ENCODE results near the gene ILKAP. TPM values are rescaled to one million over a fixed set of nuclear protein-coding genes. Genes with fewer than 3 reads are reported as not detected.

ILKAP gene
- total RNA-seq, 1 donor from 2014 or later, result 34.1 TPM

GRCh38 chr2:238160206-238161129 lies 43.0 kb downstream of the ILKAP start:
- peak; percentile 32 for TF ChIP-seq CTCF (IDR thresholded peaks at IDR 0.05)
- Mint-ChIP-seq H3K4me1 (ENCODE audit: unreplicated experiment) (peaks cover 12% of the 10 kb centered on the region), H3K9me3 (ENCODE audit: unreplicated experiment) (no peaks in the 10 kb centered on the region), H3K27ac (ENCODE audit: unreplicated experiment) (no peak overlapping the region), H3K36me3 (ENCODE audit: unreplicated experiment) (no peaks in the 10 kb centered on the region), H3K27me3 (ENCODE audit: unreplicated experiment) (no peaks in the 10 kb centered on the region), H3K4me3 (ENCODE audit: unreplicated experiment) (no peak overlapping the region)
- no peak for DNase-seq (ENCODE audit: extremely low spot score, unreplicated experiment)

- Mint-ChIP-seq H3K4me1 (ENCODE audit: unreplicated experiment) (peaks cover 9% of the 10 kb centered on the region), H3K27ac (ENCODE audit: unreplicated experiment) (no peak overlapping the region), H3K27me3 (ENCODE audit: unreplicated experiment) (no peaks in the 10 kb centered on the region), H3K36me3 (ENCODE audit: unreplicated experiment) (no peaks in the 10 kb centered on the region), H3K9me3 (ENCODE audit: unreplicated experiment) (no peaks in the 10 kb centered on the region), H3K4me3 (ENCODE audit: unreplicated experiment) (peak overlapping the region; percentile 38)
- TF ChIP-seq CTCF (IDR thresholded peaks at IDR 0.05), result no peak
- no peak for DNase-seq (ENCODE audit: extremely low spot score, unreplicated experiment)
These were observed 43.8 kb downstream of the ILKAP start for GRCh38 chr2:238159661-238160205.

- Mint-ChIP-seq H3K9me3 (ENCODE audit: unreplicated experiment) (peaks cover 2% of the 10 kb centered on the region), H3K36me3 (ENCODE audit: unreplicated experiment) (no peaks in the 10 kb centered on the region), H3K4me3 (ENCODE audit: unreplicated experiment) (no peak overlapping the region), H3K4me1 (ENCODE audit: unreplicated experiment) (peaks cover 9% of the 10 kb centered on the region), H3K27me3 (ENCODE audit: unreplicated experiment) (no peaks in the 10 kb centered on the region), H3K27ac (ENCODE audit: unreplicated experiment) (no peak overlapping the region)
- DNase-seq (ENCODE audit: extremely low spot score, unreplicated experiment), result no peak
- TF ChIP-seq CTCF (IDR thresholded peaks at IDR 0.05), result no peak
These were observed 44.4 kb downstream of the ILKAP start for GRCh38 chr2:238159071-238159539.

- no peak for DNase-seq (ENCODE audit: extremely low spot score, unreplicated experiment)
- Mint-ChIP-seq H3K9me3 (ENCODE audit: unreplicated experiment) (peaks cover 4% of the 10 kb centered on the region), H3K27ac (ENCODE audit: unreplicated experiment) (no peak within 1 kb of the TSS), H3K4me3 (ENCODE audit: unreplicated experiment) (peak within 1 kb of the TSS; percentile 38), H3K27me3 (ENCODE audit: unreplicated experiment) (no peaks in the 10 kb centered on the region), H3K4me1 (ENCODE audit: unreplicated experiment) (peaks cover 9% of the 10 kb centered on the region), H3K36me3 (ENCODE audit: unreplicated experiment) (no peaks in the 10 kb centered on the region)
- peak; percentile 72 for TF ChIP-seq CTCF (IDR thresholded peaks at IDR 0.05)
These were observed 44.9 kb downstream of the ILKAP start, which contains the start of gene ERFE for GRCh38 chr2:238158509-238159070. TSS of gene ERFE (plus strand) at chr2:238158970. CDS start at chr2:238159008, 38 bp downstream.
